CD4-positive, alpha-beta T cell (primary cell): ENCODE measurements around the gene CD200R1L. TPM values are rescaled to one million over a fixed set of nuclear protein-coding genes. Genes with fewer than 3 reads are reported as not detected.

ENCODE experiments used
- ATAC-seq: fragments of 200-7000 bp; cut with Tn5 transposase; one replicate; pipeline ENCODE4 v1.10.0; 2022; ENCODE audit warnings: mild to moderate bottlenecking; ENCODE audit not compliant: poor library complexity
- CTCF ChIA-PET: fragments of 350-600 bp; sonication (Branson Sonifier 250); formaldehyde crosslinking; loops from one replicate; lab custom pipeline; 2021; ENCODE audit warnings: antibody characterized with exemption, inconsistent platforms; lab: Charles Lee
- POLR2A ChIA-PET: fragments of 350-600 bp; sonication (Branson Sonifier 250); formaldehyde crosslinking; loops from one replicate; lab custom pipeline; 2021; ENCODE audit warnings: antibody characterized with exemption, inconsistent platforms; lab: Charles Lee
- DNase-seq, 14 experiments: peaks; one replicate each; pipeline ENCODE4 v3.0.0-alpha.2; 2013 to 2020; ENCODE audit warnings: mixed read lengths in 2 of 14
- H3K27ac ChIP-seq, 2 donors: one replicate each; pipeline versions ENCODE4 v1.5.1 to v1.7.0; 2013; ENCODE audit warnings: low read length in 2 of 2, low read depth in 1 of 2, mild to moderate bottlenecking in 1 of 2
- H3K27me3 ChIP-seq, 2 experiments: 1 replicate in 1 of 2; 2 replicates in 1 of 2; pipeline versions ENCODE4 v1.6.1 to v1.7.0; 2013; ENCODE audit warnings: low read length in 2 of 2, control low read depth in 1 of 2, mild to moderate bottlenecking in 1 of 2, moderate library complexity in 1 of 2; ENCODE audit not compliant: insufficient read depth in 2 of 2, control insufficient read depth in 1 of 2
- H3K36me3 ChIP-seq: one replicate; pipeline ENCODE4 v1.6.1; 2013; ENCODE audit warnings: low read length, control low read depth; ENCODE audit not compliant: insufficient read depth
- H3K4me1 ChIP-seq: one replicate; pipeline ENCODE4 v1.6.1; 2013; ENCODE audit warnings: low read length, control low read depth; ENCODE audit not compliant: insufficient read depth
- H3K4me3 ChIP-seq: one replicate; pipeline ENCODE4 v1.5.1; 2013; ENCODE audit warnings: mild to moderate bottlenecking, low read length, moderate library complexity
- H3K9me3 ChIP-seq, 2 experiments: 1 replicate in 1 of 2; 2 replicates in 1 of 2; pipeline versions ENCODE4 v1.6.1 to v1.7.0; 2013; ENCODE audit warnings: low read length in 2 of 2, mild to moderate bottlenecking in 2 of 2, control low read depth in 1 of 2, moderate library complexity in 1 of 2; ENCODE audit not compliant: control insufficient read depth in 1 of 2, insufficient read depth in 1 of 2
- H3K27ac Mint-ChIP-seq: one replicate; pipeline ENCODE4 v1.8.0; 2020; ENCODE audit warnings: mixed read lengths
- H3K27me3 Mint-ChIP-seq: one replicate; pipeline ENCODE4 v1.8.0; 2021; ENCODE audit warnings: mixed read lengths
- H3K36me3 Mint-ChIP-seq: one replicate; pipeline ENCODE4 v1.8.0; 2021; ENCODE audit warnings: low read depth, mixed read lengths
- H3K4me1 Mint-ChIP-seq: one replicate; pipeline ENCODE4 v1.8.0; 2021; ENCODE audit warnings: low read depth, mixed read lengths
- H3K4me3 Mint-ChIP-seq: one replicate; pipeline ENCODE4 v1.8.0; 2020; ENCODE audit warnings: mild to moderate bottlenecking, mixed read lengths
- H3K9me3 Mint-ChIP-seq: one replicate; pipeline ENCODE4 v1.8.0; 2020; ENCODE audit warnings: mixed read lengths
- CTCF ChIP-seq: fragments of 200-600 bp; IDR thresholded peaks from one replicate; pipeline ENCODE4 v1.8.0; 2022; ENCODE audit warnings: antibody characterized with exemption, mild to moderate bottlenecking
- intact Hi-C, 2 experiments: fragments of 100-400 bp; cut with DNase I in 1 of 2; cut with micrococcal nuclease in 1 of 2; formaldehyde crosslinking; loops; one replicate each; pipeline versions ENCODE4 v1.15.1 to v1.9.0; 2023 to 2025; cut with DNase I, micrococcal nuclease
- total RNA-seq, 174 experiments: library from RNA in 2 of 174; stranded (reverse) in 2 of 174; gene quantifications; one replicate each; pipeline ENCODE4 v1.2.3 and lab custom pipeline; 2021 to 2026

The CD200R1L gene
- total RNA-seq, 2 experiments from 2014 or later = 0.17 TPM; not detected in 1

- Mint-ChIP-seq H3K4me3 (no peak overlapping the region), H3K36me3 (no peaks in the 10 kb centered on the region), H3K9me3 (peaks cover 3% of the 10 kb centered on the region), H3K4me1 (peaks cover 29% of the 10 kb centered on the region), H3K27me3 (no peaks in the 10 kb centered on the region), H3K27ac (peak overlapping the region; percentile 54)
- ATAC-seq = peak; percentile 59
- peaks cover 12% of the 10 kb centered on the region for H3K4me1 ChIP-seq
- intact Hi-C loops = no loop called here
- peak in 3 of 14 experiments; percentile 33 to 51 (median 50) for DNase-seq
- ChIA-PET CTCF (no interaction called here), POLR2A (interaction anchor here (0.9 kb wide), 1 partner anchor 12 kb away, joined by 4 read pairs; the partner anchor contains the start of gene CD200R1L)
- peak overlapping the region in 1 of 2 donors; percentile 7 for H3K27ac ChIP-seq
- H3K27me3 ChIP-seq = no peaks in the 10 kb centered on the region
- no peaks in the 10 kb centered on the region for H3K36me3 ChIP-seq
- no peaks in the 10 kb centered on the region for H3K9me3 ChIP-seq
- TF ChIP-seq CTCF = no peak
- H3K4me3 ChIP-seq = no peak overlapping the region
Observed at GRCh38 chr3:112858410-112859069, 11.9 kb upstream of the CD200R1L start.

GRCh38 chr3:112857526-112857925 is 10.9 kb upstream of the CD200R1L start:
- ATAC-seq (no peak), DNase-seq (peak in 1 of 14 experiments; percentile 32)
- Histone ChIP-seq H3K9me3 (no peaks in the 10 kb centered on the region), H3K27me3 (no peaks in the 10 kb centered on the region), H3K36me3 (no peaks in the 10 kb centered on the region), H3K4me3 (no peak overlapping the region), H3K4me1 (peaks cover 12% of the 10 kb centered on the region), H3K27ac (no peak overlapping the region)
- TF ChIP-seq CTCF = no peak
- H3K36me3 Mint-ChIP-seq = no peaks in the 10 kb centered on the region
- H3K9me3 Mint-ChIP-seq = peaks cover 3% of the 10 kb centered on the region
- ChIA-PET POLR2A (interaction anchor here (0.7 kb wide), 1 partner anchor 27 kb away, joined by 4 read pairs; no protein-coding TSS in a partner anchor), CTCF (no interaction called here)
- H3K27ac Mint-ChIP-seq = peak overlapping the region; percentile 54
- peaks cover 29% of the 10 kb centered on the region for H3K4me1 Mint-ChIP-seq
- H3K4me3 Mint-ChIP-seq = no peak overlapping the region
- intact Hi-C loops = no loop called here
- H3K27me3 Mint-ChIP-seq = no peaks in the 10 kb centered on the region

- Mint-ChIP-seq H3K4me3 (no peak overlapping the region), H3K36me3 (peaks cover 7% of the 10 kb centered on the region), H3K27me3 (no peaks in the 10 kb centered on the region), H3K9me3 (peaks cover 13% of the 10 kb centered on the region), H3K27ac (peak overlapping the region; percentile 45), H3K4me1 (peaks cover 29% of the 10 kb centered on the region)
- Histone ChIP-seq H3K36me3 (no peaks in the 10 kb centered on the region), H3K4me3 (no peak overlapping the region), H3K27ac (peak overlapping the region in 1 of 2 donors; percentile 27), H3K4me1 (peaks cover 12% of the 10 kb centered on the region), H3K9me3 (peaks cover 0 to 5% of the 10 kb centered on the region in 2 experiments), H3K27me3 (no peaks in the 10 kb centered on the region)
- intact Hi-C loops = no loop called here
- ChIA-PET POLR2A (no interaction called here), CTCF (no interaction called here)
- ATAC-seq (peak; percentile 34), DNase-seq (peak in 4 of 14 experiments; percentile 39 to 76 (median 70))
- no peak for TF ChIP-seq CTCF
Observed at GRCh38 chr3:112856537-112856936, 9.9 kb upstream of the CD200R1L start.
